ENCODE measurements around the gene RPS2.
"Not testable (repeated sequence)": the region's sequence is repeated elsewhere in the genome, so short reads cannot be mapped to it uniquely, and the experiment has no call there.

DNA sequence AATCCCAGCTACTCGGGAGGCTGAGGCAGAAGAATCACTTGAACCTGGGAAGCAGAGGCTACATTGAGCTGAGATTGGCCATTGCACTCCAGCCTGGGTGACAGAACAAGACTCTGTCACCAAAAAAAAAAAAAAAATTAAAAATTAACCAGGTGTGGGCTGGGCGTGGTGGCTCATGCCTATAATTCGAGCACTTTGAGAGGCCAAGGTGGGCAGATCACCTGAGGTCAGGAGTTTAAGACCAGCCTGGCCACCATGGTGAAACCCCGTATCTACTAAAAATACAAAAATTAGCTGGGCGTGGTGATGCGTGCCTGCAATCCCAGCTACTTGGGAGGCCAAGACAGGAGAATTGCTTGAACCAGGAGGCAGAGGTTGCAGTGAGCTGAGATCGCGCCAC, 24.8 kb downstream of the RPS2 start:
- TF ChIP-seq CTCF, POLR2A, EP300 (IDR thresholded peaks at IDR 0.05): not testable (repeated sequence)
